Activated CD8-positive, alpha-beta T cell treated with anti-CD3 and anti-CD28 coated beads, Interleukin-2, amount 10 ng/mL, durations not matched to agents 7 days and 5 days (primary cell): ENCODE data around the gene ADH4. TPM values are rescaled to one million over a fixed set of nuclear protein-coding genes. Genes with fewer than 3 reads are reported as not detected.
"Not testable (repeated sequence)": the region's sequence is repeated elsewhere in the genome, so short reads cannot be mapped to it uniquely, and the experiment has no call there.

Source experiments
- ATAC-seq: fragments of 150-1000 bp; cut with Tn5 transposase; one replicate; pipeline ENCODE4 v1.10.0; 2021; ENCODE audit warnings: moderate library complexity
- CTCF ChIA-PET: fragments of 350-600 bp; sonication (Branson Sonifier 250); formaldehyde crosslinking; loops from one replicate; lab custom pipeline; 2021; ENCODE audit warnings: antibody characterized with exemption; lab: Charles Lee
- POLR2A ChIA-PET: fragments of 350-600 bp; sonication (Branson Sonifier 250); formaldehyde crosslinking; loops from one replicate; lab custom pipeline; 2021; ENCODE audit warnings: antibody characterized with exemption; lab: Charles Lee
- DNase-seq: peaks from one replicate; pipeline ENCODE4 v3.0.0-alpha.2; 2020
- H3K27ac Mint-ChIP-seq: one replicate; pipeline ENCODE4 v1.8.0; 2021; ENCODE audit warnings: mild to moderate bottlenecking, mixed read lengths
- H3K27me3 Mint-ChIP-seq: one replicate; pipeline ENCODE4 v1.8.0; 2021; ENCODE audit warnings: low read depth, mixed read lengths
- H3K36me3 Mint-ChIP-seq: one replicate; pipeline ENCODE4 v1.8.0; 2021; ENCODE audit warnings: low read depth, mixed read lengths
- H3K4me1 Mint-ChIP-seq: one replicate; pipeline ENCODE4 v1.8.0; 2021; ENCODE audit warnings: low read depth, mixed read lengths
- H3K4me3 Mint-ChIP-seq: one replicate; pipeline ENCODE4 v1.8.0; 2021; ENCODE audit warnings: mild to moderate bottlenecking, mixed read lengths
- H3K9me3 Mint-ChIP-seq: one replicate; pipeline ENCODE4 v1.8.0; 2022; ENCODE audit warnings: mixed read lengths; ENCODE audit not compliant: insufficient read depth
- total RNA-seq, 2 experiments: library from RNA; stranded (reverse); gene quantifications; one replicate each; pipeline ENCODE4 v1.2.3, GENCODE V29; 2021

ADH4 gene
- total RNA-seq, 2 experiments from 2014 or later: not detected

DNA sequence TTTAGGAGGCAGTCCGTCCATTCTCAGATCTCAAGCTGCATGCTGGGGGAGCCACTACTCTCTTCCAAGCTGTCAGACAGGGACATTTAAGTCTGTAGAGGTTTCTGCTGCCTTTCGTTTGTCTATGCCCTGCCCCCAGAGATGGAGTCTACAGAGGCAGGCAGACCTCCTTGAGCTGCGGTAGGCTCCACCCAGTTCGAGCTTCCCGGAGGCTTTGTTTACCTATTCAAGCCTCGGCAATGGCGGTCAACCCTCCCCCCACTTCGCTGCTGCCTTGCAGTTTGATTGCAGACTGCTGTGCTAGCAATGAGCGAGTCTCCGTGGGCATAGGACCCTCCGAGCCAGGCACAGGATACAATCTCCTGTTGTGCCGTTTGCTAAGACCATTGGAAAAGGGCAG, 44.8 kb downstream of the ADH4 start:
- H3K27ac Mint-ChIP-seq: no peak overlapping the region
- no peak for ATAC-seq
- H3K36me3 Mint-ChIP-seq: no peaks in the 10 kb centered on the region
- no peak for DNase-seq
- no peak overlapping the region for H3K4me3 Mint-ChIP-seq
- H3K27me3 Mint-ChIP-seq: peaks cover 5% of the 10 kb centered on the region
- H3K9me3 Mint-ChIP-seq: no peaks in the 10 kb centered on the region
- no peaks in the 10 kb centered on the region for H3K4me1 Mint-ChIP-seq
- ChIA-PET POLR2A (no interaction called here), CTCF (no interaction called here)

DNA sequence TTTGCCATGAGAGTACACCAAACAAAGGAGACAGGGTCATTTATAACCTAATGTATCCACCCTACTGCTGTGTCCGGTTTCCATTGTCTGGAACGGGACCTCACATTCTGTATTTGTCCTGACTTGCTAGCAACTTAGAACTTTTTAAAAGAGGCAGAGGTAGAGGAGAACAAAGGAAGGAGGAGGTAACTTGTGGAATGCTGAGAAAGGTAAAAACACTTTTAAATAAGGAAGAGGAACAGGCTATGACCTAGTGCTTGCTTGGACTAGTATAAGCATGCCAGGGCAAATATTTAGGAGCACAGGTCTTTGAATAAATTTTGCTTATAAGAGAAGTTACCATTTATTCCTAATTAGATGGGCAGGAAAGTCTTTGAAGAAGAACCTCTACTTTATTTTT, 52.3 kb downstream of the ADH4 start:
- H3K36me3 Mint-ChIP-seq, DNase-seq, CTCF ChIA-PET, H3K27ac Mint-ChIP-seq, ATAC-seq, H3K4me3 Mint-ChIP-seq, H3K27me3 Mint-ChIP-seq, H3K9me3 Mint-ChIP-seq: not testable (repeated sequence)
- POLR2A ChIA-PET: interaction anchor here (1.0 kb wide), 1 partner anchor 162 kb away, joined by 6 read pairs; no protein-coding TSS in a partner anchor
- H3K4me1 Mint-ChIP-seq: peaks cover 29% of the 10 kb centered on the region

DNA sequence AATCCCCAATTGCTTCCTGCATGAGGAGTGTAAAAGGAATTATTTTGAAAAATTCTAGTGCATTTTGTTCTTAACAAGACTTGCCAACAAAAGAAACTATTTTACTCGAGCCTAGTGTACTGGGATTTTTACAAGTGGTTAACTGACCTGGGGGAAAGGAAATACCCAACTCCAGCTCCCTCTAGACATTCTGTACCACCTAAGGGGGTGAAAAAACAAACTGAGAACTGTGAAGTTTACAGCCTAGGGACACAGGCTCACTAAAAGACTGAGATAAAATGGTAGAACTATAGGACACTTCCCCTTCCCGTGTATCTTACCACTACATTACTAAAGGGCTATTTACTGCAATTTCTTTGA, 52.9 kb downstream of the ADH4 start:
- Mint-ChIP-seq H3K27ac (no peak overlapping the region), H3K4me1 (peaks cover 34% of the 10 kb centered on the region), H3K4me3 (no peak overlapping the region), H3K27me3 (no peaks in the 10 kb centered on the region), H3K36me3 (peaks cover 4% of the 10 kb centered on the region), H3K9me3 (no peaks in the 10 kb centered on the region)
- ATAC-seq (no peak), DNase-seq (no peak)
- CTCF ChIA-PET: interaction anchor here (0.7 kb wide), 1 partner anchor 35 kb away, joined by 3 read pairs; no protein-coding TSS in a partner anchor
- POLR2A ChIA-PET: interaction anchor here (0.6 to 1.0 kb wide), 2 partner anchors 162 to 891 kb away, joined by 3 to 6 read pairs; no protein-coding TSS in a partner anchor

DNA sequence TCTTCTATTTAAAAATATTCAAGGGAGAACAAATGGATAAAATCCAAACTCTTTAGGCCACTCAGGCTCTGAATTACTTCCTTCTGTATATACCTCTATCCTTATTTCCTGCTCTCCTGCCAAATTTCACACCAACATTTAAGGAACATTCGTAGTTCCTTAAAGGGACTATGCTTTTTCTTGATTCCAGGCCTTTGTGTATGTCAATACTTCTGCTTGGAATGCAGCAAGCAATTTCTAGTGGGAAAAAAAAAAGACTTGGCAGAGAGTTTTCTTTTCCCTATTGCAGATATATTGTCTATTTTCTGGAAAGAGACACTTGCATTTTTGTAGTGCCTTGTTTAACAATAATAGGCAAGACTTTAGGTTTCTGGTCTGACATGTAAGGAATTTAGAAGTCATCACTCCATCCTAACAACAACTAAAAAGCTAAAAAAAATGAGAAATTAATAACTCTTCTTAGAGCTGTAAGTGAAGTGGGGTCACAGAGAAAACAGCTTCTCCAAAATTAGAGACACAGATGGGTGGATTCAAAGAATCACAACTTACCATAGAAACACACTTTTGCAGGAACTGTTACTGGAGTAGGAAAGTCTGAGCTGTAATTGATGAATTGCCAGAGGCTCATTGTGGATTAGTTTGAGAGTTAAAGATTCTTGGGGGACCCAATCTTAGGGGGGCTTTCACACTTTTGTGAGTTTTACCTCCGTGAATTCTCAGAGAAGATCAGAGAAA, 53.4 kb downstream of the ADH4 start:
- no peak overlapping the region for H3K27ac Mint-ChIP-seq
- ChIA-PET POLR2A (interaction anchor here (0.6 to 1.0 kb wide), 2 partner anchors 161 to 892 kb away, joined by 3 to 6 read pairs; no protein-coding TSS in a partner anchor), CTCF (interaction anchor here (0.7 kb wide), 1 partner anchor 35 kb away, joined by 3 read pairs; no protein-coding TSS in a partner anchor)
- H3K36me3 Mint-ChIP-seq: peaks cover 4% of the 10 kb centered on the region
- peak overlapping the region; percentile 30 for H3K4me3 Mint-ChIP-seq
- peaks cover 35% of the 10 kb centered on the region for H3K4me1 Mint-ChIP-seq
- H3K9me3 Mint-ChIP-seq: no peaks in the 10 kb centered on the region
- DNase-seq (no peak), ATAC-seq (no peak)
- no peaks in the 10 kb centered on the region for H3K27me3 Mint-ChIP-seq

DNA sequence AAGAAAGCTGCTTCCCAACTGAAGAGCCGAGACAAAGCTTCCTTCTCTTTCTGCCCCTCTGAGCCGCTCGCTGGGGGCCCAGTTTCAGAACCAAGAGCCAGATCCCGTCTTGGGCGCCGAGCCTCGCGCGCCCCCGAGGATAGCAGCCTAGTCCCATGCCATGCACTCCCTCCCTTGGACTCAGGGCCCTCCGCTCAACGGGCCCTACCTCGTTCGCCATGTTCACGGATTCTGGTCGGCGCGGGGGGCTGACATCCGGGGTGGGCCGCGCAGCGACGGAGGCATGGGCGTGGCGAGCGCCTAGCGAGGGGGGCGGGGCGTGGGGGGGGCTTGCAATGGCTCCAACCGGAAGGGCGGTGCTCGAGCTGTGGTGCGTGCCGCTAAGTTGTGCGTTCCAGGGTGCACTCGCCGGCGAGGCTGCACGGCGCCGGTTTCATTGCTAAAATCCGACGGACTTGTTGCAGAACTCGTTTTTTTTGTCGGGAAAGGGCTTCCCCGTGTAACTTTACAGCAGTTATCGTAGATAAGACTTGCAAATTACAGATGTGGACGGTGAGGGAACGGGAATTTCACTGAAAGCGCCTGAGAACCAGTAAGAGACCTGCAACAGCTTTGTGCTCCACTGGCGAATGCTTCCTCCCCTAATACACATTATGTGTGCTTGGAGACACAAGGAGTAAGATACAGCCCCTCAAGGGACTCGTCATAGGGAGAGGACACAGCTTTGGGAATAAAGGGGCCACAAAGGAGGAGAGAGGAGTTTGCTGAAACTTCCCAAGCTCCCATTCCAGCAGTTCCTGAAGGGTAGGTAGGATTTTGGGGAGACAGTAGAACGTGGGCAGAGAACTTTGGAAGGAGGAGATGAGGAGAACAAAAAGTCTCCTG, 55.4 kb downstream of the ADH4 start, which contains the start of gene ADH5:
ADH5 (minus strand) TSS at position 308 of the 885 bp plus-strand sequence; CDS start at position 220, 88 bp downstream.
- Mint-ChIP-seq H3K27ac (peak within 1 kb of the TSS; percentile 99), H3K4me1 (peaks cover 45% of the 10 kb centered on the region), H3K36me3 (peaks cover 20% of the 10 kb centered on the region), H3K27me3 (no peaks in the 10 kb centered on the region), H3K9me3 (no peaks in the 10 kb centered on the region), H3K4me3 (peak within 1 kb of the TSS; percentile 97)
- POLR2A ChIA-PET: interaction anchor here (0.6 to 2.8 kb wide), 23 partner anchors 9 to 945 kb away, joined by 3 to 59 read pairs (median 4); partner anchors contain the start of genes DAPP1, EIF4E, LAMTOR3 and METAP1
- DNase-seq: peak; percentile 94
- CTCF ChIA-PET: interaction anchor here (1.3 to 2.8 kb wide), 5 partner anchors 33 to 945 kb away, joined by 3 to 38 read pairs (median 5); partner anchors contain the start of genes METAP1 and STPG2
- peak; percentile 97 for ATAC-seq

DNA sequence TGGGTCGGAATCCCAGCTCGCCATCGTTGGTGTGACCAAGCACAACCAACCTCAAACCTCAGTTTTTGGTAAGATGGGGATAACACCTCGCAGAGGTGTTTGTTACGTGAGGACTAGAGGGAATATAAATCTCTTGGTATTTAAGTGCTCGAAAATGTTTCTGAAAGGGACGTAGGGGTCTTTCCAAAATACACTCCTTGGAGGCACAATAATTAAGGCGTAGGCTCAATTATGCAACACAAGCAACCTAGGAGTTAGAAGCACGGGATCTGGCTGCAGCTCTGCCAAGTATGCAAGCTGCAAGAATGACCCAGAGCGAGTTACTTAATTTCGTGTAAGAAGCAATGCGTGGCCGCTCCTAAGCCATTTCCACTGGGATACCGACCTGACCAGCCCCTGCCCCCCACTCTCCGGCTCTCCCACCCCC, 56.1 kb downstream of the ADH4 start:
- peak; percentile 29 for ATAC-seq

DNA sequence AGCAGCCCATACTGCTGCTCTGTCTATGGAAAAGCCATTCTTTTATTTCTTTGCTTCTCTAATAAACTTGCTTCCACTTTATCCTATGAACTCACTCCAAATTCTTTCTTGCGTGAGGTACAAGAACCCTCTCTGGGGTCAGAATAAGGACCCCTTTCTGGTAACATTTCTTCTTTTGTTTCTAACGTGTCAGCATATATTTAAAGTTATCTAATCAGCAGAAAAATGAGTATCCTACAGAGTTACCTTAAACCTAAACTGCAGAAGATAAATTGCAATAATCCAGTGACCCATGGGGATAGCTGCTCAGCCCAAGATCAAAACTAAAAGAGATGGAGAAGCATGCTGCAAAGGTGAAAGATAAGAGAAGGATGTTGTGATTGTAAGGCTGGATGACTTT, 59.5 kb downstream of the ADH4 start:
- no peak for DNase-seq
- peaks cover 47% of the 10 kb centered on the region for H3K36me3 Mint-ChIP-seq
- H3K9me3 Mint-ChIP-seq: no peaks in the 10 kb centered on the region
- CTCF ChIA-PET: interaction anchor here (2.6 kb wide), 1 partner anchor 90 kb away, joined by 7 read pairs; the partner anchor contains the start of gene METAP1
- H3K4me1 Mint-ChIP-seq: peaks cover 37% of the 10 kb centered on the region
- no peak overlapping the region for H3K4me3 Mint-ChIP-seq
- no peak for ATAC-seq
- no peaks in the 10 kb centered on the region for H3K27me3 Mint-ChIP-seq
- POLR2A ChIA-PET: no interaction called here
- no peak overlapping the region for H3K27ac Mint-ChIP-seq

More for the DNA sequence above, 56.1 kb downstream of the ADH4 start:
- Mint-ChIP-seq H3K9me3 (no peaks in the 10 kb centered on the region), H3K4me1 (peaks cover 46% of the 10 kb centered on the region), H3K27me3 (no peaks in the 10 kb centered on the region), H3K27ac (peak overlapping the region; percentile 99), H3K36me3 (peaks cover 22% of the 10 kb centered on the region), H3K4me3 (peak overlapping the region; percentile 97)
- peak; percentile 41 for DNase-seq
- ChIA-PET CTCF (interaction anchor here (0.6 to 2.8 kb wide), 6 partner anchors 32 to 945 kb away, joined by 3 to 38 read pairs (median 4); partner anchors contain the start of genes METAP1 and STPG2), POLR2A (interaction anchor here (0.6 to 2.8 kb wide), 21 partner anchors 9 to 945 kb away, joined by 3 to 59 read pairs (median 4); partner anchors contain the start of genes DAPP1, EIF4E, LAMTOR3 and METAP1)

DNA sequence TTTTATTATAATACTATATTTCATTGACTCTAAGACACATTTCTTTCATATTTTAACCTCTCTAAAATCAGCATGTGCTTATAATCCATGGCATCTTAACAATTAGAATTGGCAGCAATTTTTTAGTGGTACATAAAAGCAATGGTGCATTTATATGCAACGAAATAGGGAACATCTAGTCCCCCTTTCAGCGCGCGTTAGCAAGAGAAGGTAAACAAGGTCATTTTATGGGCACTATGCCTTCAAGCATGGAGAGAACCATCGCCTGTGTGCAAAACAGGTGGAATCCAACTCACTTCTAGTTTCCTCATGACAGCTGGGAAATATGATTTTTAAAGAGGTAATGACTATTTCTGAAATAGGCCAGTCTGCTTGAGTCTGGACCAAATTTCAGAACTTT, 61.9 kb downstream of the ADH4 start:
- no peak for DNase-seq
- no peak for ATAC-seq
- peaks cover 21% of the 10 kb centered on the region for H3K4me1 Mint-ChIP-seq
- H3K27me3 Mint-ChIP-seq: no peaks in the 10 kb centered on the region
- H3K36me3 Mint-ChIP-seq: peaks cover 60% of the 10 kb centered on the region
- H3K9me3 Mint-ChIP-seq: no peaks in the 10 kb centered on the region
- no peak overlapping the region for H3K4me3 Mint-ChIP-seq
- ChIA-PET POLR2A (no interaction called here), CTCF (interaction anchor here (0.7 kb wide), 1 partner anchor 338 kb away, joined by 3 read pairs; no protein-coding TSS in a partner anchor)
- H3K27ac Mint-ChIP-seq: no peak overlapping the region

DNA sequence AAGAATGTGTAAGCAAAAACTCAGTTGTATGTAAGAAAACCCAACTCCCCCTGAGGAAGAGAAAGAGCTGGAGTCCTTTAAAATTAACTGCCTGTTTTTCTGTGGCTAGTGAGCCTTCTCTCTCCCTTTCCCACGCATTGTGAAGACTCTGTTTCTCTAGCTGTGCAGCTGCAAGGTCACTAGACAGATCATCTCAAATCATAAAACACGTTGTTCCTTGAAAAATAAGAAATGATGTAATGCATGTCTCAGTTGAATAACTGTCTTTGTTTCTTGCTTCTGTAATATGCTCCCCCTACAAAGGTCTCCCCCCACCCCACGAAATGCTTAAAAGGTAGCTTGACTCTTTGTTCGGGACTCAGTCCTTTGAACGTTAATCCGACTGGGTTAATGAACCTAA, 63.2 kb downstream of the ADH4 start:
- H3K27me3 Mint-ChIP-seq, DNase-seq, POLR2A ChIA-PET, CTCF ChIA-PET, H3K4me3 Mint-ChIP-seq, H3K27ac Mint-ChIP-seq, H3K9me3 Mint-ChIP-seq, ATAC-seq: not testable (repeated sequence)
- Mint-ChIP-seq H3K4me1 (peaks cover 13% of the 10 kb centered on the region), H3K36me3 (peaks cover 65% of the 10 kb centered on the region)

DNA sequence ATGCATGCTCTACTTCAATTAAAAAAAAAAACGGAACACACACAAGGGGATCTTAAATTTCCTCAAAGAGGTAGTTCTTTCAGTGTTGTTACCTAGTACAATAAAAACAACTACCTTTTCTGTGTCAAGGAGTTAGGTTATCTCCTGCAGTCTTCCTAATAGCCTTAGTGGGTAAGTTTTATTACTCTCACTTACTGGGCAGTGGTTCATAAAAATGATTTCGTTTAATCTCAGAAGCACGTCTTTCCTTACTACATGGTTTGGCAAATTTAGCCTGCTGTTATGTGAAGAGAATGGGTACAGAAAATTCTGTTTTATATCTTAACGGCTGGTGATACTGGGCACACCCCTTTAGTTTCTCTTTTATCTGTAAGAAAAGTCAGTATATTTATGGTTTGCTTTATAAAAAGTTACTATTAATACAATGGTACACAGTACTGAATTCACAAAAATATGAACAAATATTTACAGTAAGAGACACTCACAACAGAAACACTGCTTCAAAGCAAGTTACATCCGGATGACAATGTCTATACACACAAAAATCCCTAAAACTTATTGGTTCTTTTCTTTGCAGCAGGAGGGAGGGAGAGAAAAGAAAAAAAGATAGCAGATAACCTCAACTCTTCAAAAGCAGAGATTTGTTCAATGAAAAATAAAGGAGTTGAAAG, 64.3 kb downstream of the ADH4 start:
- Mint-ChIP-seq H3K27ac (no peak overlapping the region), H3K36me3 (peaks cover 63% of the 10 kb centered on the region), H3K4me1 (peaks cover 7% of the 10 kb centered on the region), H3K27me3 (no peaks in the 10 kb centered on the region), H3K9me3 (no peaks in the 10 kb centered on the region), H3K4me3 (no peak overlapping the region)
- ATAC-seq (no peak), DNase-seq (no peak)
- CTCF ChIA-PET: interaction anchor here (1.1 kb wide), 1 partner anchor 24 kb away, joined by 7 read pairs; no protein-coding TSS in a partner anchor
- POLR2A ChIA-PET: interaction anchor here (0.6 to 0.7 kb wide), 2 partner anchors 8 to 552 kb away, joined by 3 read pairs; no protein-coding TSS in a partner anchor
